HG02885 (cell line): ENCODE results near the gene PARP8.

ENCODE experiments used
- ATAC-seq: cut with Tn5 transposase; IDR thresholded peaks from one replicate; pipeline ENCODE4 v1.9.1; 2021; ENCODE audit warnings: mild to moderate bottlenecking; ENCODE audit not compliant: unreplicated experiment, poor library complexity

PARP8 gene

GRCh38 chr5:50832657-50833284 is 166.3 kb downstream of the PARP8 start:
- no peak for ATAC-seq

GRCh38 chr5:50836356-50836755 is 169.9 kb downstream of the PARP8 start:
- ATAC-seq = no peak

- no peak for ATAC-seq
These were observed 173.0 kb downstream of the PARP8 start for GRCh38 chr5:50839472-50839871.

- no peak for ATAC-seq
These were observed 176.7 kb downstream of the PARP8 start for GRCh38 chr5:50843091-50843490.

GRCh38 chr5:50846261-50846660 is 179.8 kb downstream of the PARP8 start:
- no peak for ATAC-seq

- ATAC-seq = no peak
These were observed 183.1 kb downstream of the PARP8 start for GRCh38 chr5:50849554-50849953.

GRCh38 chr5:50853151-50853550 is 186.7 kb downstream of the PARP8 start:
- peak; percentile 72 for ATAC-seq

- ATAC-seq = no peak
These were observed 187.6 kb downstream of the PARP8 start for GRCh38 chr5:50854082-50854481.

- no peak for ATAC-seq
These were observed 188.6 kb downstream of the PARP8 start for GRCh38 chr5:50855001-50855400.

- ATAC-seq = peak; percentile 85
These were observed 190.1 kb downstream of the PARP8 start for GRCh38 chr5:50856401-50857119.

GRCh38 chr5:50863534-50864170 is 197.2 kb downstream of the PARP8 start:
- ATAC-seq = no peak

- ATAC-seq = no peak
These were observed 198.0 kb downstream of the PARP8 start for GRCh38 chr5:50864466-50864865.

GRCh38 chr5:50866415-50866814 is 200.0 kb downstream of the PARP8 start:
- no peak for ATAC-seq

- no peak for ATAC-seq
These were observed 200.7 kb downstream of the PARP8 start for GRCh38 chr5:50867140-50867539.

- ATAC-seq = no peak
These were observed 207.3 kb downstream of the PARP8 start for GRCh38 chr5:50873595-50874277.

GRCh38 chr5:50874306-50875001 is 208.0 kb downstream of the PARP8 start:
- ATAC-seq = no peak

GRCh38 chr5:50875002-50875344 is 208.5 kb downstream of the PARP8 start:
- ATAC-seq = no peak

- ATAC-seq = no peak
These were observed 212.0 kb downstream of the PARP8 start for GRCh38 chr5:50878470-50878869.

GRCh38 chr5:50881407-50881806 is 215.0 kb downstream of the PARP8 start:
- ATAC-seq = no peak

- ATAC-seq = no peak
These were observed 220.4 kb downstream of the PARP8 start for GRCh38 chr5:50886657-50887345.
